Measurements from ENCODE around the gene RHPN2. TPM values are rescaled to one million over a fixed set of nuclear protein-coding genes. Genes with fewer than 3 reads are reported as not detected.

Gene RHPN2
- total and polyA plus RNA-seq, 2 of the 8 experiments (the other 6 are each of a cell fraction or from before 2014, with no cell fraction given): 22.8 to 31.1 TPM

DNA sequence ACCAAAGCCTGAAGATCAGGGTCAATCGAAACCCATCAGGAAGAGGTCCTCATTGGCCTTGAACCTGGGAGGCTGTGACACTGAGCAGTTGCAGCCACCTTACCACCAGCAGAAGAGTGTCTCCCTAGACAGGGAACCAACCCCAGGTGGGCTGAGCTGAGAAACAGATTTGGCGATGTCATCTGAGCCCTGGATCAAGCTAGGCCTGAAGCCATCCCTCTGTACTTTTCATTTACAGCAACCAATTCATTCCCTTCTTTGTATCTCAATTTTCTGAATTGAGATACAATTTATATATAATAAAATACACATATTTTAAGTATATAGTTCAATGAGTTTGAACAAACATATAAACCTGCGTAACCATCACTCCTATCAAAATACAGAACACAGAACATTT is 14.6 kb downstream of the RHPN2 start:
- Histone ChIP-seq H3K36me3 (ENCODE audit: control insufficient read depth in 2 of 4, insufficient read depth in 4 of 4, low read length in 3 of 4) (peaks cover 0 to 4% (median 1%) of the 10 kb centered on the region in 4 experiments; a peak in 2 of 8 replicates), H3K14ac (ENCODE audit: insufficient read length) (no peak overlapping the region), H4K5ac (ENCODE audit: insufficient read length, low read depth, low read length) (no peak overlapping the region), H3K4ac (replicated peaks; ENCODE audit: insufficient read length, low read depth, low read length) (no peak overlapping the region), H3K4me1 (replicated peaks in 1 of 4; ENCODE audit: control insufficient read depth in 3 of 4, insufficient read depth in 4 of 4, low read length in 3 of 4) (peaks cover 0 to 7% (median 2%) of the 10 kb centered on the region in 4 experiments; a peak in 4 of 7 replicates), H3K4me3 (ENCODE audit: extremely low read depth in 1 of 4, insufficient read depth in 2 of 4, low read depth in 3 of 4, low read length in 4 of 4) (no peak overlapping the region), H3K9me3 (ENCODE audit: insufficient read depth in 2 of 2, low read depth in 1 of 2, low read length in 1 of 2) (no peaks in the 10 kb centered on the region), H3K23ac (ENCODE audit: insufficient read length) (no peak overlapping the region), H3K79me1 (ENCODE audit: low read depth, low read length) (peaks cover 6% of the 10 kb centered on the region), H2BK120ac (replicated peaks; ENCODE audit: low read depth, low read length) (no peak overlapping the region), H3K23me2 (ENCODE audit: low read depth, low read length) (no peaks in the 10 kb centered on the region), H3K27me3 (replicated peaks in 1 of 4; ENCODE audit: control insufficient read depth in 3 of 4, extremely low read depth in 1 of 4, insufficient read depth in 3 of 4, low read length in 3 of 4) (no peaks in the 10 kb centered on the region), H2AFZ (ENCODE audit: low read length) (no peak overlapping the region), H3K9ac (replicated peaks in 1 of 4; ENCODE audit: extremely low read depth in 1 of 4, low read depth in 3 of 4, low read length in 3 of 4) (no peak overlapping the region), H2AK5ac (ENCODE audit: low read depth, low read length) (no peak overlapping the region; the same call in 1 of the 2 replicates), H2BK15ac (ENCODE audit: low read length) (no peak overlapping the region), H3K4me2 (ENCODE audit: insufficient read depth in 1 of 2, low read depth in 2 of 2, low read length in 2 of 2) (no peak overlapping the region), H2BK12ac (ENCODE audit: low read depth, low read length) (no peak overlapping the region), H4K20me1 (replicated peaks in 1 of 2; ENCODE audit: control insufficient read depth in 1 of 2, insufficient read depth in 2 of 2, low read length in 2 of 2) (peaks cover 6 to 19% of the 10 kb centered on the region in 2 experiments), H2BK5ac (ENCODE audit: low read depth, low read length) (no peak overlapping the region), H4K91ac (replicated peaks; ENCODE audit: insufficient read length, low read length) (no peak overlapping the region), H4K8ac (ENCODE audit: extremely low read depth, insufficient read depth, low read length) (no peak overlapping the region; the same call in 1 of the 2 replicates), H3K56ac (replicated peaks; ENCODE audit: insufficient read length, low read depth, low read length) (no peak overlapping the region), H3K79me2 (ENCODE audit: control insufficient read depth in 1 of 2, insufficient read depth in 2 of 2, low read length in 2 of 2) (peaks cover 0 to 79% of the 10 kb centered on the region in 2 experiments; a peak in 2 of 4 replicates), H3K27ac (ENCODE audit: low read depth, low read length) (no peak overlapping the region), H2BK20ac (ENCODE audit: low read length) (no peak overlapping the region), H3K18ac (ENCODE audit: extremely low read depth, low read length) (no peak overlapping the region)
- FAIRE-seq (no peak), DNase-seq (ENCODE audit: low read depth in 1 of 2, low spot score in 2 of 2) (no peak)
- 93% methylated on average over 3 of the region's 3 CpGs; no CpG with 5 or more reads in 1 of the 2 experiments for WGBS, 2 experiments (ENCODE audit: extremely low coverage in 1 of 2, insufficient coverage in 1 of 2, insufficient read length in 1 of 2, insufficient replicate concordance in 2 of 2, low coverage in 1 of 2, low lambda C conversion rate in 2 of 2, missing lambda C conversion rate in 1 of 2)
- no peak for TF ChIP-seq CREB1 (IDR thresholded peaks at IDR 0.05)
- TF ChIP-seq MAFK (IDR thresholded peaks at IDR 0.05; ENCODE audit: low read depth, low read length): no peak
- TF ChIP-seq SP1 (IDR thresholded peaks at IDR 0.05; ENCODE audit: low read depth, low read length): no peak
- TF ChIP-seq EGR1 (IDR thresholded peaks at IDR 0.05; ENCODE audit: borderline replicate concordance, low read depth, low read length): no peak
- TF ChIP-seq BCL11A (IDR thresholded peaks at IDR 0.05; ENCODE audit: low read depth in 2 of 2, low read length in 2 of 2): no peak
- no peak for TF ChIP-seq NRF1 (IDR thresholded peaks at IDR 0.05; ENCODE audit: low read depth, low read length)
- no peak for TF ChIP-seq SRF (IDR thresholded peaks at IDR 0.05; ENCODE audit: low read depth, low read length)
- ChIA-PET POLR2A (ENCODE audit: partially characterized antibody) (interaction anchor here (0.9 kb wide), 1 partner anchor 15 kb away, joined by 3 read pairs; no protein-coding TSS in a partner anchor), CTCF (ENCODE audit: partially characterized antibody) (interaction anchor here (1.1 kb wide), 1 partner anchor 49 kb away, joined by 3 read pairs; no protein-coding TSS in a partner anchor)
